ENCODE results near the gene ARHGEF19.
"Not testable (repeated sequence)": the region's sequence is repeated elsewhere in the genome, so short reads cannot be mapped to it uniquely, and the experiment has no call there.

ARHGEF19 gene

DNA sequence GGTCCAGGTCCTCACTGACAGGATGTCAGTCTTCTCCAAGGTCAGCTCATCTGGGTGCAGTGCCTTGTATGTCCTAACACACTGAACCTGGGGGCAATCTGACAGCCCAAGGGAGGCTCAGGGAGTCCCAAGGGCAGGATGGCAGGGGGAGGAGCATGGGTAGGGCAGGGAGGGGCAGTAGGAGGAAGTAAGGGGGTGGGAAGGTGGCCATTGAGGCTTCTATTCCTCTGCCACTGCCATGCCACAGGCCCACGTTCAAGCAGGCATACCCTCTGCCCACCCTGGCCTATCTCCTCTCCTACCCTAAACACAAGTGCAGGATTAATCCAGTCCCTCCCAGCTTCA is 13.3 kb downstream of the ARHGEF19 start:
- CTCF ChIA-PET, result interaction anchor here (7.5 kb wide), 1 partner anchor 45 kb away, joined by 53 read pairs; no protein-coding TSS in a partner anchor
- Mint-ChIP-seq H3K4me1 (peaks cover 4% of the 10 kb centered on the region), H3K27me3 (peaks cover 6% of the 10 kb centered on the region), H3K27ac (no peak overlapping the region), H3K36me3 (peaks cover 4% of the 10 kb centered on the region), H3K9me3 (no peaks in the 10 kb centered on the region), H3K4me3 (no peak overlapping the region)
- DNase-seq, result no peak

- Mint-ChIP-seq H3K27me3 (peaks cover 6% of the 10 kb centered on the region), H3K9me3 (no peaks in the 10 kb centered on the region), H3K4me3 (no peak overlapping the region), H3K36me3 (peaks cover 4% of the 10 kb centered on the region), H3K27ac (no peak overlapping the region), H3K4me1 (peaks cover 4% of the 10 kb centered on the region)
- CTCF ChIA-PET, result interaction anchor here (7.5 kb wide), 1 partner anchor 45 kb away, joined by 53 read pairs; no protein-coding TSS in a partner anchor
- DNase-seq, result no peak
Measured at GRCh38 chr1:16198444-16199156, 13.9 kb downstream of the ARHGEF19 start.

GRCh38 chr1:16196874-16197273 is 15.6 kb downstream of the ARHGEF19 start:
- no peaks in the 10 kb centered on the region for H3K9me3 Mint-ChIP-seq
- H3K36me3 Mint-ChIP-seq, result no peaks in the 10 kb centered on the region
- no peak overlapping the region for H3K27ac Mint-ChIP-seq
- DNase-seq, result no peak
- no peak overlapping the region for H3K4me3 Mint-ChIP-seq
- H3K4me1 Mint-ChIP-seq, result peaks cover 4% of the 10 kb centered on the region
- peaks cover 6% of the 10 kb centered on the region for H3K27me3 Mint-ChIP-seq
- CTCF ChIA-PET, result interaction anchor here (1.5 kb wide), 1 partner anchor 111 kb away, joined by 5 read pairs; no protein-coding TSS in a partner anchor

GRCh38 chr1:16196139-16196538 is 16.3 kb downstream of the ARHGEF19 start:
- H3K9me3 Mint-ChIP-seq, H3K36me3 Mint-ChIP-seq, H3K27me3 Mint-ChIP-seq, H3K4me3 Mint-ChIP-seq, H3K4me1 Mint-ChIP-seq, DNase-seq, H3K27ac Mint-ChIP-seq: not testable (repeated sequence)
- CTCF ChIA-PET, result interaction anchor here (1.5 kb wide), 1 partner anchor 110 kb away, joined by 5 read pairs; no protein-coding TSS in a partner anchor

DNA sequence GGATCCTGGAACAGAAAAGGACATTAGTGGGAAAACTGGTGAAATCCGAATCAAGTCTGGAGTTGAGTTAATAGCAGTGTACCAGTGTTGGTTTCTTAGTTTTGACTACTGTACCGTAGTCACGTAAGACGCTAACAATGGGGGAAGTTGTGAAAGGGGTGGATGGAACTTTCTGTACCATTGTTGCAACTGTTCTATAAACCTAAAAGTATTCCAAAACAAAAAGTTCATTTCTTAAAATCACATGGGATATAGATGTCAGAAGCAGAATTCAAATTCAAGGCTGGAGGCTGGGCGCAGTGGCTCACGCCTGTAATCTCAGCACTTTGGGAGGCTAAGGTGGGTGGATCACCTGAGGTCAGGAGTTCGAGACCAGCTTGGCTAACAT is 16.9 kb downstream of the ARHGEF19 start:
- peaks cover 11% of the 10 kb centered on the region for H3K27me3 Mint-ChIP-seq
- no peak overlapping the region for H3K4me3 Mint-ChIP-seq
- no peak overlapping the region for H3K27ac Mint-ChIP-seq
- no peak for DNase-seq
- H3K4me1 Mint-ChIP-seq, result peaks cover 4% of the 10 kb centered on the region
- H3K9me3 Mint-ChIP-seq, result no peaks in the 10 kb centered on the region
- CTCF ChIA-PET, result interaction anchor here (1.5 kb wide), 1 partner anchor 109 kb away, joined by 5 read pairs; no protein-coding TSS in a partner anchor
- H3K36me3 Mint-ChIP-seq, result no peaks in the 10 kb centered on the region

DNA sequence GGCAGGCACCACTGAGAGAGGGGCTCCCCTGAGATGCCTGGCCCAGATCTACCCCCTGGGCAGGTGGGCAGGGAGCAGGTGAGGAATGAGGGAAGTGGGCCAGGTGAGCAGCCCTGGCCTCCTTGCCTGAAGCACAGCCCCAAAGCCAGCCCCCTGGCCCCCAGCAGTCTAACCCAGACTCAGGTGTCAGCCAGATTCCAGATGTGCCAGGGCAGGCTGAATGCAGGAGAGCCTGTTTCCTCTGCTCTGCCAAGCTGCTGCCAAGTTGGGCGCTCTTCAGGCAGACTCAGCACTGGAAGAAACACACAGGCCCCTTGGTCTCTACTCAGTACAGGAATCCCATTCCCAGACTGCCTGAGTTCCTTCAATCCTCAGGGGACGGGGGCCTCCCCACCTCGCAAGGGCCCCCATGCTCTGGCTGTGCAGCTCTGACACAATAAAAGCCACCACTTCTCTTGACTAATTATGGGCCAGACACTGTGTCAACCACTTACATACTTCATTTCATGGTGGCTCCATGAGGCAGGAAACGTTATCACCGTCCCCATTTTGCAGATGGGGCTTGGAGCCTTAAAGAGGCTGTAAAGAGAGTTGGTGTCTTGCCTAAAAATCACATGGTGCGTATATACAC is 20.4 kb downstream of the ARHGEF19 start:
- DNase-seq, result no peak
- Mint-ChIP-seq H3K4me1 (no peaks in the 10 kb centered on the region), H3K36me3 (no peaks in the 10 kb centered on the region), H3K9me3 (no peaks in the 10 kb centered on the region), H3K4me3 (no peak overlapping the region), H3K27me3 (peaks cover 30% of the 10 kb centered on the region), H3K27ac (no peak overlapping the region)
- CTCF ChIA-PET, result interaction anchor here (1.5 to 11.3 kb wide), 2 partner anchors 11 to 112 kb away, joined by 3 to 275 read pairs; no protein-coding TSS in a partner anchor

- no peak overlapping the region for H3K4me3 Mint-ChIP-seq
- no peaks in the 10 kb centered on the region for H3K4me1 Mint-ChIP-seq
- no peak overlapping the region for H3K27ac Mint-ChIP-seq
- CTCF ChIA-PET, result interaction anchor here (0.9 to 11.3 kb wide), 3 partner anchors 12 to 111 kb away, joined by 3 to 275 read pairs (median 3); no protein-coding TSS in a partner anchor
- H3K27me3 Mint-ChIP-seq, result peaks cover 30% of the 10 kb centered on the region
- H3K36me3 Mint-ChIP-seq, result no peaks in the 10 kb centered on the region
- DNase-seq, result no peak
- no peaks in the 10 kb centered on the region for H3K9me3 Mint-ChIP-seq
Measured at GRCh38 chr1:16191309-16191708, 21.1 kb downstream of the ARHGEF19 start.

DNA sequence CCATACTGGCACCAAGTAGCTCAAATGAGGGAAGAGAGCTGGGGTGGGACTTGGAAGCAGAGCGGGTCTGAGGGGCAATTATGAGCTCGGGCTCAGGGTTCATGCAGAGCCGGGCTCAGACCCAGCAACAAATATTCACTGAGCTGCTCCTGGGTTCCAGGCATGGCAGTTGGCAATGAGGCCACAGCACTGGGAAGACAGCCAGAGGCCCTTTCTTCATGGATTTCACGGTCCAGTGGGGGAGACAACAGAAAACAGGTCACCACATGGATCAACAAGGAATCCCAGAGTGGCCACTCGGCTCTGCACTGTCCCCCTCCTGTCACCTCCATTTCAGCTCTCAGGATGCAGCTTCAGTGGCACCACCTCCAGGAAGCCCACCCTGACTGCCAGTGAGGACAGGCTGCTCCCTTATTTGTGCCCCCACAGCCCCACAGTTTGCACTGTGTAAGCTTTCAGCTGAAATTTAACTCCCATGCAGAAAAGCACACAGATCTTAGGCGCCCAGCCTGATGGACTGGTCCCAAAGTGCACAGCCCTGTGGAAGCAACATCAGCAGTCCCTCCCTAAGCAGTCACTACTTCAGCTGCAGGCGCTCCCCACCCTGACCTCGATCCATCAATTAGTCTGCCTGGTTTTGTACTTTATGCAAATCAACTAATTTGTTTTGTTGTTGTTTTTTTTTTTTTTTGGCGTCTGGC is 22.4 kb downstream of the ARHGEF19 start:
- Mint-ChIP-seq H3K4me3 (no peak overlapping the region), H3K4me1 (no peaks in the 10 kb centered on the region), H3K36me3 (no peaks in the 10 kb centered on the region), H3K9me3 (no peaks in the 10 kb centered on the region), H3K27me3 (peaks cover 30% of the 10 kb centered on the region), H3K27ac (no peak overlapping the region)
- no peak for DNase-seq
- CTCF ChIA-PET, result interaction anchor here (0.6 to 11.3 kb wide), 4 partner anchors 9 to 110 kb away, joined by 3 to 275 read pairs (median 3); no protein-coding TSS in a partner anchor

- Mint-ChIP-seq H3K4me1 (no peaks in the 10 kb centered on the region), H3K27me3 (peaks cover 24% of the 10 kb centered on the region), H3K36me3 (no peaks in the 10 kb centered on the region), H3K27ac (no peak overlapping the region), H3K4me3 (no peak overlapping the region), H3K9me3 (no peaks in the 10 kb centered on the region)
- no peak for DNase-seq
- CTCF ChIA-PET, result interaction anchor here (0.8 to 11.3 kb wide), 4 partner anchors 55 to 115 kb away, joined by 3 to 275 read pairs (median 4); partner anchors contain the start of gene FAM131C
Measured at GRCh38 chr1:16189003-16189402, 23.4 kb downstream of the ARHGEF19 start.

DNA sequence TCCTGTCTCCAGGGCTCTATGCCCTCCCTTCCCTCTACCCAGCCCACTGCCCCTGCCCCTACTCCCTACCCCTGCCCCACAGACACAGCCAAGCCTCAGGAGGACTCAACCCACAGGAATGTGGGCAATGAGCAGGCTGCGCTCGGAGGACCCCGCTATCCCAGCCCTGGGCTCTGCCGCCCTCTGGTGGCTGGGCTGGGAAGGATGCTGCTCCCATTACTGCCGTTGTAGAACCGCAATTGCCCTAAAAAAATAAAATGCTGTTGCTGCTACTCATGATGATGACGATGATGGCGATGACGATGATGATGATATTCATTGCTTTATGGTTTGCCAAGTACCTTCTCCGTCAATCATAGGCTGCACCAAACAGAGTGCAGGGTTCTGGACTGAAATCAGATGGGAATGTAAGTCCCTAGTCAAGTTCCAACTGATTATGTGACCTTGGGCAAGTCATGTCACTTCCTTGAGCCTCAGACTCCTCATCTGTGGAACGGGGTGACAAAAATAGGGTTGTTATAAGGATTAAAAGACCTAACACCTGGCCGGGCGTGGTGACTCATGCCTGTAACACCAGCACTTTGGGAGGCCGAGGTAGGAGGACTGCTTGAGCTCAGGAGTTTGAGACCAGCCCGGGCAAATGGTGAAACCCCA is 24.6 kb downstream of the ARHGEF19 start:
- CTCF ChIA-PET, result interaction anchor here (0.7 to 11.3 kb wide), 11 partner anchors 16 to 175 kb away, joined by 3 to 275 read pairs (median 4); no protein-coding TSS in a partner anchor
- Mint-ChIP-seq H3K9me3 (no peaks in the 10 kb centered on the region), H3K36me3 (no peaks in the 10 kb centered on the region), H3K27me3 (peaks cover 24% of the 10 kb centered on the region), H3K27ac (no peak overlapping the region), H3K4me1 (no peaks in the 10 kb centered on the region), H3K4me3 (no peak overlapping the region)
- peak; percentile 83 for DNase-seq

DNA sequence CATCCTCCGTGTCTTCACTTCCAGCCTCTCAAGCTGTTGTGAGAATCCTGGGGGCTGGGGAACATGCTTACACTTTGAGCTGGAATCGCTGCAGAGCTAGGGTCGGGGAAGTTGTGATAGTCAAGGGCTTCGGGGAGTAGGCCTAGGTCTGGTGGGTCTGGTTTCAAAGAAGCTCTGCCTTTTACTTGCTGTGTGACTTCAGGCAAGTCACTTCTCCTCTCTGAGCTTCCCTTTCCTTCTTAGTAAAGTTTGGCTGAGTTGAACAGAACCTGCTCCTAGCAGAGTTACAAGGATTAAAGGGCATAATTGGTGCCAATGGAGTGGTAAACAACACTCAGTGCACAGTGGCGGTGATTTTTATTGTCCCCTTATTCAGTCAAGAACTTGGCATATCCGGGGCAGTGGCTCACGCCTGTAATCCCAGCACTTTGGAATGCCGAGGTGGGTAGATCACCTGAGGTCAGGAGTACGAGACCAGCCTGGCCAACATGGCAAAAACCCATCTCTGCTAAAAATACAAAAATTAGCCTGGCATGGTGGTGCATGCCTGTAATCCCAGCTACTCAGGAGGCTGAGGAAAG is 25.7 kb downstream of the ARHGEF19 start:
- H3K4me1 Mint-ChIP-seq, result no peaks in the 10 kb centered on the region
- no peak overlapping the region for H3K27ac Mint-ChIP-seq

DNA sequence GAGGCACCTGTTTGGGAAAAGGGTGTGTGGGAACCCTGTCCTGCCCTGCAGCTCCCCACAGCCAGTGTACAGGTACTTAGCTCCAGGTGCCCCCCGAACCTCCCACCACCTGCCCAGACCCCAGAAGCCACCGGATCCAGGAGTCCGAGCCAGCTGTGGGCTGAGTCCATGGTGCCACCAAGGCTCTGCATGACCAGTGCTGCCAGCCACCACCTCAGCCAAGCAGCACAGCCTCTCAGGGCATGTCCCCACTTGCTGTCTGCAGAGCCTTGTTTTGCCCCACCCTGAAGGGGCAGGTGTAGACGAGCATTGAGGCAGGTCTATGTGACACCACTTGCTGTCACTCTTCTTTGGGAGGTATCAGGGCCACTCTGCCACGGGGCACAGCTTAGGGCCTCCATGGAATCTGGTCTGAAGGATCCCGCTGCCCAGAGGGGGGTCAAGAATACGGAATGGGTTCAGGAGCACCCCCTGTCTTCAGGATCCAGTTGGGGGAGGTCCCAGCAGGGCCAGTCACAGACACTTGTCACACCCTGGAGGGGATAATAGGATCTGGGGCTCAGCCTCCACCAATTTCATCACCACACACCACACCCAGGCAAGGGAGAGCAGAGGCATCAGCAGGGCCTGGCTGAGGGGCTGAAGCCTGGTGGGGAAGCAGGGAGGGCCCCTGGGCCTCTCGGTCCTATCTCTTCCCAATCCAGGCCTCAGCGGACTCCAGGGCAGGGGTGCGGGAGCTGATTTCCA is 27.7 kb downstream of the ARHGEF19 start:
- Mint-ChIP-seq H3K27me3 (peaks cover 15% of the 10 kb centered on the region), H3K36me3 (no peaks in the 10 kb centered on the region), H3K4me3 (no peak overlapping the region), H3K9me3 (no peaks in the 10 kb centered on the region), H3K4me1 (no peaks in the 10 kb centered on the region), H3K27ac (no peak overlapping the region)
- CTCF ChIA-PET, result interaction anchor here (0.6 to 11.3 kb wide), 4 partner anchors 44 to 111 kb away, joined by 3 to 275 read pairs (median 4); partner anchors contain the start of gene FAM131C
- DNase-seq, result no peak

More for the DNA sequence above, 25.7 kb downstream of the ARHGEF19 start:
- CTCF ChIA-PET, result interaction anchor here (0.6 to 11.3 kb wide), 13 partner anchors 10 to 132 kb away, joined by 3 to 275 read pairs (median 3); partner anchors contain the start of gene FAM131C
- H3K27me3 Mint-ChIP-seq, result peaks cover 28% of the 10 kb centered on the region
- H3K36me3 Mint-ChIP-seq, result no peaks in the 10 kb centered on the region
- H3K9me3 Mint-ChIP-seq, result no peaks in the 10 kb centered on the region
- no peak overlapping the region for H3K4me3 Mint-ChIP-seq
- DNase-seq, result no peak
